Measurements from ENCODE around the gene NBAS.

The NBAS gene

GRCh38 chr2:15560988-15561573, at the start of gene NBAS:
NBAS (minus strand) TSS chr2:15561334; CDS start chr2:15561304, 30 bp downstream.
- DNase-seq (ENCODE audit: low spot score): peak; percentile 91

GRCh38 chr2:15610430-15610952, 49.4 kb upstream of the NBAS start:
- no peak for DNase-seq (ENCODE audit: low spot score)

- DNase-seq (ENCODE audit: low spot score): no peak
Measured at GRCh38 chr2:15609341-15610042, 48.4 kb upstream of the NBAS start.

- no peak for DNase-seq (ENCODE audit: low spot score)
Measured at GRCh38 chr2:15608392-15608761, 47.2 kb upstream of the NBAS start.

GRCh38 chr2:15607709-15608391, 46.7 kb upstream of the NBAS start:
- no peak for DNase-seq (ENCODE audit: low spot score)

GRCh38 chr2:15606481-15607441, 45.6 kb upstream of the NBAS start:
- DNase-seq (ENCODE audit: low spot score): no peak

- DNase-seq (ENCODE audit: low spot score): no peak
Measured at GRCh38 chr2:15605721-15606120, 44.6 kb upstream of the NBAS start.

- no peak for DNase-seq (ENCODE audit: low spot score)
Measured at GRCh38 chr2:15603948-15604347, 42.8 kb upstream of the NBAS start.

GRCh38 chr2:15603044-15603765, 42.1 kb upstream of the NBAS start:
- DNase-seq (ENCODE audit: low spot score): no peak

- no peak for DNase-seq (ENCODE audit: low spot score)
Measured at GRCh38 chr2:15602393-15602792, 41.3 kb upstream of the NBAS start.

- no peak for DNase-seq (ENCODE audit: low spot score)
Measured at GRCh38 chr2:15601681-15602080, 40.5 kb upstream of the NBAS start.

GRCh38 chr2:15599994-15600393, 38.9 kb upstream of the NBAS start:
- DNase-seq (ENCODE audit: low spot score): no peak

GRCh38 chr2:15596968-15597367, 35.8 kb upstream of the NBAS start:
- no peak for DNase-seq (ENCODE audit: low spot score)

GRCh38 chr2:15596350-15596749, 35.2 kb upstream of the NBAS start:
- no peak for DNase-seq (ENCODE audit: low spot score)

GRCh38 chr2:15595936-15596335, 34.8 kb upstream of the NBAS start:
- DNase-seq (ENCODE audit: low spot score): no peak

- no peak for DNase-seq (ENCODE audit: low spot score)
Measured at GRCh38 chr2:15595342-15595905, 34.3 kb upstream of the NBAS start.

- DNase-seq (ENCODE audit: low spot score): no peak
Measured at GRCh38 chr2:15594291-15595256, 33.4 kb upstream of the NBAS start.

- DNase-seq (ENCODE audit: low spot score): no peak
Measured at GRCh38 chr2:15593327-15593705, 32.2 kb upstream of the NBAS start.

GRCh38 chr2:15591692-15592463, 30.7 kb upstream of the NBAS start, which contains the start of gene DDX1:
DDX1 (plus strand) TSS chr2:15591868; CDS start chr2:15591934, 66 bp downstream.
- peak; percentile 87 for DNase-seq (ENCODE audit: low spot score)
